Lung (tissue), 12 donors: ENCODE data around the gene CD46. TPM values are rescaled to one million over a fixed set of nuclear protein-coding genes. Genes with fewer than 3 reads are reported as not detected.

Experiments used
- ATAC-seq: fragments of 200-7000 bp; cut with Tn5 transposase; one replicate; pipeline ENCODE4 v1.9.1; 2020; ENCODE audit warnings: moderate number of reproducible peaks; ENCODE audit not compliant: insufficient read depth, low FRiP score
- DNase-seq, 3 donors: peaks; one replicate each; pipeline ENCODE4 v3.0.0-alpha.2; 2013 to 2017
- H3K27ac ChIP-seq, 2 donors: one replicate each; pipeline ENCODE4 v1.5.1; 2013; ENCODE audit warnings: mild to moderate bottlenecking in 2 of 2, moderate library complexity in 2 of 2, control low read depth in 1 of 2, inconsistent platforms in 1 of 2, low read depth in 1 of 2, low read length in 1 of 2
- H3K27me3 ChIP-seq, 3 donors: one replicate each; pipeline ENCODE4 v1.5.1; 2013; ENCODE audit warnings: low read length in 2 of 3; ENCODE audit not compliant: control insufficient read depth in 3 of 3, insufficient read depth in 3 of 3
- H3K36me3 ChIP-seq, 4 donors: one replicate each; pipeline ENCODE4 v1.5.1; 2013; ENCODE audit warnings: low read length in 4 of 4, mild to moderate bottlenecking in 1 of 4, moderate library complexity in 1 of 4; ENCODE audit not compliant: control insufficient read depth in 4 of 4, insufficient read depth in 4 of 4
- H3K4me1 ChIP-seq, 5 donors: one replicate each; pipeline ENCODE4 v1.5.1; 2013; ENCODE audit warnings: low read length in 5 of 5, mild to moderate bottlenecking in 2 of 5, moderate library complexity in 1 of 5; ENCODE audit not compliant: control insufficient read depth in 5 of 5, insufficient read depth in 5 of 5
- H3K4me3 ChIP-seq: one replicate; pipeline ENCODE4 v1.5.1; 2013; ENCODE audit warnings: mild to moderate bottlenecking, control low read depth, moderate library complexity
- H3K9ac ChIP-seq, 2 donors: one replicate each; pipeline ENCODE4 v1.5.1; 2013; ENCODE audit warnings: low read length in 2 of 2, control low read depth in 1 of 2; ENCODE audit not compliant: insufficient read depth in 1 of 2
- H3K9me3 ChIP-seq, 4 donors: one replicate each; pipeline ENCODE4 v1.5.1; 2013; ENCODE audit warnings: low read length in 3 of 4, mild to moderate bottlenecking in 1 of 4, moderate library complexity in 1 of 4; ENCODE audit not compliant: control insufficient read depth in 4 of 4, insufficient read depth in 3 of 4
- CTCF ChIP-seq: IDR thresholded peaks from 2 replicates; pipeline ENCODE4 v1.5.1; 2012; ENCODE audit warnings: mild to moderate bottlenecking; ENCODE audit errors: control extremely low read depth, extremely low read depth
- WGBS, 2 donors: extraction: QIAGEN DNeasy Blood & Tissue Kit; methylation state at CpG; one replicate each; pipeline ENCODE4 v1.1.7; 2013; 5-methylcytosine and 5-hydroxymethylcytosine counted together
- polyA plus RNA-seq, 2 donors: library from polyadenylated mRNA; stranded (reverse); fragments of 200-250 nt; gene quantifications; one replicate each; pipeline ENCODE4 v1.2.1, GENCODE V29; 2013
- total RNA-seq, 2 donors: library from RNA; depleted of rRNA in 1 of 2; stranded (reverse); fragments of >200 nt in 1 of 2; gene quantifications; one replicate each; pipeline ENCODE4 v1.2.1, GENCODE V29; 2014 to 2021
- donor health status: control.
- donor health status: control.
- donor health status: Bipolar disorder and iron deficiency.
- donor health status: healthy.
- donor health status: DM: yes; HTN: yes; CAD: no.

The CD46 gene
- total and polyA plus RNA-seq, 4 donors: 157 to 420 (median 215) TPM

GRCh38 chr1:207755846-207756693 is 4.2 kb downstream of the CD46 start:
- no peak for DNase-seq
- H3K4me3 ChIP-seq: no peak overlapping the region
- H3K4me1 ChIP-seq: peaks cover 3 to 23% (median 11%) of the 10 kb centered on the region in 5 donors
- no peak overlapping the region for H3K9ac ChIP-seq
- 67 to 86% methylated on average over 2 of the region's 2 CpGs for WGBS, 2 donors
- H3K27ac ChIP-seq: no peak overlapping the region
- ATAC-seq: no peak
- TF ChIP-seq CTCF: no peak
- H3K9me3 ChIP-seq: no peaks in the 10 kb centered on the region
- no peaks in the 10 kb centered on the region for H3K27me3 ChIP-seq
- H3K36me3 ChIP-seq: peaks cover 5 to 16% (median 12%) of the 10 kb centered on the region in 4 donors

- 97 to 98% methylated on average over 13 of the region's 13 CpGs for WGBS, 2 donors
- ATAC-seq: no peak
- Histone ChIP-seq H3K27me3 (no peaks in the 10 kb centered on the region), H3K9ac (no peak overlapping the region), H3K4me1 (no peaks in the 10 kb centered on the region), H3K9me3 (peaks cover 0 to 3% (median 0%) of the 10 kb centered on the region in 4 donors), H3K4me3 (no peak overlapping the region), H3K27ac (no peak overlapping the region), H3K36me3 (peaks cover 18 to 44% (median 31%) of the 10 kb centered on the region in 4 donors)
- TF ChIP-seq CTCF: no peak
- no peak for DNase-seq
Measured at GRCh38 chr1:207762622-207763021, 10.8 kb downstream of the CD46 start.

GRCh38 chr1:207763091-207763490 is 11.2 kb downstream of the CD46 start:
- Histone ChIP-seq H3K4me3 (no peak overlapping the region), H3K27ac (no peak overlapping the region), H3K4me1 (no peaks in the 10 kb centered on the region), H3K27me3 (no peaks in the 10 kb centered on the region), H3K9me3 (peaks cover 0 to 3% (median 0%) of the 10 kb centered on the region in 4 donors), H3K36me3 (peaks cover 16 to 42% (median 29%) of the 10 kb centered on the region in 4 donors), H3K9ac (no peak overlapping the region)
- no peak for TF ChIP-seq CTCF
- no peak for ATAC-seq
- 96 to 98% methylated on average over 10 of the region's 10 CpGs for WGBS, 2 donors
- DNase-seq: no peak
